Natural killer cell (primary cell): ENCODE results near the gene TEX2. TPM values are rescaled to one million over a fixed set of nuclear protein-coding genes. Genes with fewer than 3 reads are reported as not detected.

Experiments used
- ATAC-seq, 3 donors: fragments of 150-1000 bp in 2 of 3; fragments of 200-7000 bp in 1 of 3; cut with Tn5 transposase; 1 replicate in 1 of 3; 2 replicates in 2 of 3; pipeline ENCODE4 v1.10.0; 2021; ENCODE audit warnings: mild to moderate bottlenecking in 2 of 3, moderate library complexity in 2 of 3
- DNase-seq, 2 donors: peaks; one replicate each; pipeline versions ENCODE4 v3.0.0 to v3.0.0-alpha.2; 2013 to 2021; ENCODE audit warnings: mixed read lengths in 1 of 2
- H3K27ac ChIP-seq: one replicate; pipeline ENCODE4 v1.5.1; 2013; ENCODE audit warnings: mild to moderate bottlenecking, low read length
- H3K27me3 ChIP-seq: one replicate; pipeline ENCODE4 v1.6.1; 2013; ENCODE audit warnings: low read length; ENCODE audit not compliant: control insufficient read depth, insufficient read depth
- H3K36me3 ChIP-seq: one replicate; pipeline ENCODE4 v1.6.1; 2013; ENCODE audit warnings: low read length; ENCODE audit not compliant: control insufficient read depth, insufficient read depth
- H3K4me1 ChIP-seq: one replicate; pipeline ENCODE4 v1.6.1; 2013; ENCODE audit warnings: low read length; ENCODE audit not compliant: control insufficient read depth, insufficient read depth
- H3K4me3 ChIP-seq: one replicate; pipeline ENCODE4 v1.5.1; 2013; ENCODE audit warnings: low read length
- H3K9me3 ChIP-seq: one replicate; pipeline ENCODE4 v1.6.1; 2013; ENCODE audit warnings: low read length; ENCODE audit not compliant: control insufficient read depth, insufficient read depth
- H3K27ac Mint-ChIP-seq, 2 donors: one replicate each; pipeline ENCODE4 v1.8.0; 2022; ENCODE audit warnings: mild to moderate bottlenecking in 2 of 2, mixed read lengths in 2 of 2, moderate library complexity in 1 of 2
- H3K27me3 Mint-ChIP-seq, 2 donors: one replicate each; pipeline ENCODE4 v1.8.0; 2022; ENCODE audit warnings: low read depth in 2 of 2, mixed read lengths in 2 of 2
- H3K36me3 Mint-ChIP-seq: one replicate; pipeline ENCODE4 v1.8.0; 2022; ENCODE audit warnings: mixed read lengths
- H3K4me1 Mint-ChIP-seq, 2 donors: one replicate each; pipeline ENCODE4 v1.8.0; 2022; ENCODE audit warnings: mixed read lengths in 2 of 2
- H3K4me3 Mint-ChIP-seq: one replicate; pipeline ENCODE4 v1.8.0; 2022; ENCODE audit warnings: mild to moderate bottlenecking, moderate library complexity, mixed read lengths
- H3K9me3 Mint-ChIP-seq, 2 donors: one replicate each; pipeline ENCODE4 v1.8.0; 2022; ENCODE audit warnings: mixed read lengths in 2 of 2
- WGBS: methylation state at CpG from one replicate; pipeline ENCODE4 v1.1.7; 2013; ENCODE audit warnings: missing lambda C conversion rate; ENCODE audit not compliant: insufficient coverage; 5-methylcytosine and 5-hydroxymethylcytosine counted together
- intact Hi-C: fragments of 100-400 bp; cut with micrococcal nuclease; formaldehyde crosslinking; loops from one replicate; pipeline ENCODE4 v1.14.2; 2022
- total RNA-seq, 4 donors: library from RNA; stranded (reverse); fragments of 120-200 nt in 1 of 4; gene quantifications; one replicate each; pipeline versions ENCODE4 v1.2.3 to v1.2.4, GENCODE V29; 2013 to 2022
- TF ChIP-seq, protein P1 (sequence below): fragments of 200-600 bp; IDR thresholded peaks from one replicate; pipeline ENCODE4 v1.8.0; 2022; ENCODE audit warnings: antibody characterized with exemption

The TEX2 gene
- total RNA-seq, 3 donors from 2014 or later (not counting 1 experiment from before 2014, with no cell fraction given) = 8.3 to 16.3 (median 11.3) TPM

DNA sequence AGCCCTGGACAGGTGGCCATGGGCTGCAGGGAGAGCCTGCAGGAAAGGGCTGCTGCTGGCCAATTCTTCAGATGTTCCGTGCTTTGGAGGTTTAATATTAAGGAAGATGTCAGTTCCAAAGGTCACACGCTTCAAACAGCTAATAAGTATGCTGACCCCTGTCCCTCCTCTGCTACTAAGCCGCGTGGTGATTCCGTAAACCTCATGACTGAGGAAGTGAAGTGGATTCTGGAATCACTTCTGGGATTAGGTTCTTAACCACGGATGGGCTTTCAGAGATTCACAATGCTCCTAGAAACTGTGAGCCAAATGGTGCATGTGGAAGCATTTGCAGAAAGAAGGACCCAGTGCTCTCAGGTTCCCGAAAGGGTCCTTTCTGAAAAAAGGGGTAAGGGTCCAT, 104.7 kb downstream of the TEX2 start:
- H3K4me3 ChIP-seq = no peak overlapping the region
- no peaks in the 10 kb centered on the region for H3K9me3 ChIP-seq
- Mint-ChIP-seq H3K27me3 (no peaks in the 10 kb centered on the region), H3K4me3 (no peak overlapping the region), H3K27ac (no peak overlapping the region), H3K9me3 (no peaks in the 10 kb centered on the region), H3K36me3 (peaks cover under 1% of the 10 kb centered on the region), H3K4me1 (no peaks in the 10 kb centered on the region)
- DNase-seq = no peak
- intact Hi-C loops = no loop called here
- H3K36me3 ChIP-seq = peaks cover 7% of the 10 kb centered on the region
- H3K27ac ChIP-seq = no peak overlapping the region
- TF ChIP-seq, protein P1, sequence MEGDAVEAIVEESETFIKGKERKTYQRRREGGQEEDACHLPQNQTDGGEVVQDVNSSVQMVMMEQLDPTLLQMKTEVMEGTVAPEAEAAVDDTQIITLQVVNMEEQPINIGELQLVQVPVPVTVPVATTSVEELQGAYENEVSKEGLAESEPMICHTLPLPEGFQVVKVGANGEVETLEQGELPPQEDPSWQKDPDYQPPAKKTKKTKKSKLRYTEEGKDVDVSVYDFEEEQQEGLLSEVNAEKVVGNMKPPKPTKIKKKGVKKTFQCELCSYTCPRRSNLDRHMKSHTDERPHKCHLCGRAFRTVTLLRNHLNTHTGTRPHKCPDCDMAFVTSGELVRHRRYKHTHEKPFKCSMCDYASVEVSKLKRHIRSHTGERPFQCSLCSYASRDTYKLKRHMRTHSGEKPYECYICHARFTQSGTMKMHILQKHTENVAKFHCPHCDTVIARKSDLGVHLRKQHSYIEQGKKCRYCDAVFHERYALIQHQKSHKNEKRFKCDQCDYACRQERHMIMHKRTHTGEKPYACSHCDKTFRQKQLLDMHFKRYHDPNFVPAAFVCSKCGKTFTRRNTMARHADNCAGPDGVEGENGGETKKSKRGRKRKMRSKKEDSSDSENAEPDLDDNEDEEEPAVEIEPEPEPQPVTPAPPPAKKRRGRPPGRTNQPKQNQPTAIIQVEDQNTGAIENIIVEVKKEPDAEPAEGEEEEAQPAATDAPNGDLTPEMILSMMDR = no peak
- WGBS = 85% methylated on average over 7 of the region's 7 CpGs
- no peaks in the 10 kb centered on the region for H3K27me3 ChIP-seq
- no peaks in the 10 kb centered on the region for H3K4me1 ChIP-seq
- ATAC-seq = no peak

DNA sequence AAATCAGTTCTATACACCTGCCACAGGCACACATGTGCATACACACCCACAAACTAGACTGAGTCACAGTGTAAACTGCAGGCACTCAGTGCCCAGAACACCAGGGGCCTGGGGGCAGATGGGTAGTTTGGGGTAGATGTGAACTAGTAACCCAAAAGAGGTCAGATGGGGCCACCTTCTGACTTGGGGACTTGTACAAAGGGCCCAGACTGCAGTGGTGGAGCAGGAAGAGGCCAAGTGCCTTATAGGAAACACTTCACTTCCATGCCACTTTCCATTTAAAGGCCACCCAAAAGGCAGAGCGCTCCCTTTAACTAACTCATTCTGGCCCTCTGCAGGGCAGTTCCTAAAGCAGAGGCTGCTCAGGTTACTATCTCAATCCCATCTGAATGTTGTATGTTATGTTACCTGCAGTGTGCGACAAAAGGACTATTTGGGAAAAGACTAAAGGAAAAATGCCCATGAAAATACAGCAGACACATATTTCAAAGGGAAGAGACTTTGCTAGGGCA, 105.3 kb downstream of the TEX2 start:
- TF ChIP-seq, protein P1 = no peak
- DNase-seq = no peak
- Mint-ChIP-seq H3K27ac (no peak overlapping the region), H3K36me3 (peaks cover 7% of the 10 kb centered on the region), H3K4me3 (no peak overlapping the region), H3K9me3 (no peaks in the 10 kb centered on the region), H3K27me3 (no peaks in the 10 kb centered on the region), H3K4me1 (no peaks in the 10 kb centered on the region)
- intact Hi-C loops = no loop called here
- H3K36me3 ChIP-seq = peaks cover 9% of the 10 kb centered on the region
- no peaks in the 10 kb centered on the region for H3K9me3 ChIP-seq
- no peak overlapping the region for H3K27ac ChIP-seq
- H3K4me1 ChIP-seq = no peaks in the 10 kb centered on the region
- H3K4me3 ChIP-seq = no peak overlapping the region
- no peaks in the 10 kb centered on the region for H3K27me3 ChIP-seq
- no peak for ATAC-seq
- 93% methylated on average over 2 of the region's 2 CpGs for WGBS

DNA sequence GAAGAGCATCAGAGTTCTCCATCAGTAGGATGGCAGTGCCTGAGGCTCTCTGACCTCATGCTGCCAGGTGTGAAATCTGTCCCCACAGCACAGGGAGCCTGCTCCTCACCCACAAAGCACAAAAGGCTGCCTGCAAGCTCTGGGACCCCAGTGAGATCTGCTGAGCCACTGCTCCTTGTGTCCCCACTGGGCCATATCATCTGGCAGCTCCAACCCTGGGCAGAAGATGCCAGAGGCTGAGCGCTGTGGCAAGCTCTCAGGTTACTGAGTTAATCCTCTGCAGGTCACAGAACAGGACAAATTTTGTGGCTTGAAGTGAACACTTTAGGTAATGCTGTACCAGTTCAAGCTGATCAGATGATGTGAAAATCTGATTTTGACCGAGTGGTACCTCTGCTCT, 106.4 kb downstream of the TEX2 start:
- no peaks in the 10 kb centered on the region for H3K27me3 Mint-ChIP-seq
- H3K4me3 ChIP-seq = no peak overlapping the region
- intact Hi-C loops = no loop called here
- no peaks in the 10 kb centered on the region for H3K9me3 ChIP-seq
- no peak overlapping the region for H3K4me3 Mint-ChIP-seq
- peaks cover 10% of the 10 kb centered on the region for H3K36me3 Mint-ChIP-seq
- no peak overlapping the region for H3K27ac ChIP-seq
- no peaks in the 10 kb centered on the region for H3K4me1 Mint-ChIP-seq
- DNase-seq = no peak
- no peak overlapping the region for H3K27ac Mint-ChIP-seq
- no peak for ATAC-seq
- no peaks in the 10 kb centered on the region for H3K4me1 ChIP-seq
- no peaks in the 10 kb centered on the region for H3K9me3 Mint-ChIP-seq
- TF ChIP-seq, protein P1 = no peak
- 99% methylated on average over 2 of the region's 2 CpGs for WGBS
- H3K27me3 ChIP-seq = no peaks in the 10 kb centered on the region
- peaks cover 16% of the 10 kb centered on the region for H3K36me3 ChIP-seq
